Fibroblast of pulmonary artery (primary cell): Measurements from ENCODE around the gene BACH2.
A peak's percentile ranks its signal among the peaks of the same experiment; 100 is the strongest.

Experiments
- DNase-seq: peaks from one replicate; pipeline ENCODE4 v3.0.0-alpha.2; 2010; ENCODE audit warnings: low read depth
- H3K4me3 ChIP-seq: replicated peaks from 2 replicates; pipeline ENCODE4 v1.5.1; 2011; ENCODE audit warnings: low read depth, mild to moderate bottlenecking, control low read depth, low read length, moderate library complexity
- CTCF ChIP-seq: IDR thresholded peaks from 2 replicates; pipeline ENCODE4 v1.5.1; 2011; ENCODE audit warnings: mild to moderate bottlenecking, control low read depth, low read length, inconsistent platforms; ENCODE audit errors: missing control alignments

Gene BACH2

GRCh38 chr6:89938014-89938413, 358.6 kb downstream of the BACH2 start:
- DNase-seq, result no peak
- H3K4me3 ChIP-seq, result no peak overlapping the region
- no peak for TF ChIP-seq CTCF

- DNase-seq, result no peak
- TF ChIP-seq CTCF, result no peak
- no peak overlapping the region for H3K4me3 ChIP-seq
Observed at GRCh38 chr6:89936177-89936576, 360.5 kb downstream of the BACH2 start.

- no peak for TF ChIP-seq CTCF
- no peak overlapping the region for H3K4me3 ChIP-seq
- no peak for DNase-seq
Observed at GRCh38 chr6:89934685-89935366, 361.8 kb downstream of the BACH2 start.

- DNase-seq, result no peak
- H3K4me3 ChIP-seq, result no peak overlapping the region
- TF ChIP-seq CTCF, result no peak
Observed at GRCh38 chr6:89932245-89932802, 364.3 kb downstream of the BACH2 start.

GRCh38 chr6:89930789-89931188, 365.9 kb downstream of the BACH2 start:
- no peak for TF ChIP-seq CTCF
- no peak overlapping the region for H3K4me3 ChIP-seq
- no peak for DNase-seq

- DNase-seq, result peak; percentile 44
- H3K4me3 ChIP-seq, result no peak overlapping the region
- TF ChIP-seq CTCF, result no peak
Observed at GRCh38 chr6:89928604-89929003, 368.0 kb downstream of the BACH2 start.
